Measurements from ENCODE around the gene MAVS.

Gene MAVS

DNA sequence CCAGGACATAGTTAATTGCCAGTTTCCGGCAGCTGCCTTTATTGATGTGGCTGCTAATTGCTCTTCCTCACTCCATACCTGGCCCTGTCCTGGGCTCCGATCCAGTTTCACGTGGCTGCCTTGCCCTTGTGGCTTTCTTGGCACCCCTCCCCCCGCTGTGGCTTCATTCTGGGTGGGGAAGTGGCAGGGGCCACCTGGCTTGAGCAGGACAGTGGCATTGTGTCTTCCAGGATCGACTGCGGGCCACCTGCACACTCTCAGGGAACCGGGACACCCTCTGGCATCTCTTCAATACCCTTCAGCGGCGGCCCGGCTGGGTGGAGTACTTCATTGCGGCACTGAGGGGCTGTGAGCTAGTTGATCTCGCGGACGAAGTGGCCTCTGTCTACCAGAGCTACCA, 10.8 kb downstream of the MAVS start:
- no peak overlapping the region for H3K27ac ChIP-seq (ENCODE audit: low read length)
- no peak overlapping the region for H2AFZ ChIP-seq (ENCODE audit: low read depth, low read length)
- TF ChIP-seq, protein P1, sequence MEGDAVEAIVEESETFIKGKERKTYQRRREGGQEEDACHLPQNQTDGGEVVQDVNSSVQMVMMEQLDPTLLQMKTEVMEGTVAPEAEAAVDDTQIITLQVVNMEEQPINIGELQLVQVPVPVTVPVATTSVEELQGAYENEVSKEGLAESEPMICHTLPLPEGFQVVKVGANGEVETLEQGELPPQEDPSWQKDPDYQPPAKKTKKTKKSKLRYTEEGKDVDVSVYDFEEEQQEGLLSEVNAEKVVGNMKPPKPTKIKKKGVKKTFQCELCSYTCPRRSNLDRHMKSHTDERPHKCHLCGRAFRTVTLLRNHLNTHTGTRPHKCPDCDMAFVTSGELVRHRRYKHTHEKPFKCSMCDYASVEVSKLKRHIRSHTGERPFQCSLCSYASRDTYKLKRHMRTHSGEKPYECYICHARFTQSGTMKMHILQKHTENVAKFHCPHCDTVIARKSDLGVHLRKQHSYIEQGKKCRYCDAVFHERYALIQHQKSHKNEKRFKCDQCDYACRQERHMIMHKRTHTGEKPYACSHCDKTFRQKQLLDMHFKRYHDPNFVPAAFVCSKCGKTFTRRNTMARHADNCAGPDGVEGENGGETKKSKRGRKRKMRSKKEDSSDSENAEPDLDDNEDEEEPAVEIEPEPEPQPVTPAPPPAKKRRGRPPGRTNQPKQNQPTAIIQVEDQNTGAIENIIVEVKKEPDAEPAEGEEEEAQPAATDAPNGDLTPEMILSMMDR (IDR thresholded peaks at IDR 0.05; ENCODE audit: low read depth, low read length), result no peak
- TF ChIP-seq EZH2phosphoT487 (IDR thresholded peaks at IDR 0.05; ENCODE audit: low read depth), result no peak
- H3K9me3 ChIP-seq (ENCODE audit: insufficient read depth, low read length), result no peaks in the 10 kb centered on the region
- H3K9ac ChIP-seq (ENCODE audit: low read length), result no peak overlapping the region
- H4K20me1 ChIP-seq (ENCODE audit: insufficient read depth, low read length), result peaks cover 1% of the 10 kb centered on the region; the same call in 1 of the 2 replicates
- no peaks in the 10 kb centered on the region for H3K4me1 ChIP-seq (ENCODE audit: low read length)
- H3K4me2 ChIP-seq (ENCODE audit: low read length), result no peak overlapping the region
- H3K79me2 ChIP-seq (ENCODE audit: low read length), result peaks cover under 1% of the 10 kb centered on the region; the same call in 1 of the 2 replicates
- H3K4me3 ChIP-seq (ENCODE audit: low read length), result no peak overlapping the region
- no peaks in the 10 kb centered on the region for H3K27me3 ChIP-seq (ENCODE audit: low read depth, low read length)
- H3K36me3 ChIP-seq (replicated peaks; ENCODE audit: low read depth, low read length), result peaks cover 32% of the 10 kb centered on the region

DNA sequence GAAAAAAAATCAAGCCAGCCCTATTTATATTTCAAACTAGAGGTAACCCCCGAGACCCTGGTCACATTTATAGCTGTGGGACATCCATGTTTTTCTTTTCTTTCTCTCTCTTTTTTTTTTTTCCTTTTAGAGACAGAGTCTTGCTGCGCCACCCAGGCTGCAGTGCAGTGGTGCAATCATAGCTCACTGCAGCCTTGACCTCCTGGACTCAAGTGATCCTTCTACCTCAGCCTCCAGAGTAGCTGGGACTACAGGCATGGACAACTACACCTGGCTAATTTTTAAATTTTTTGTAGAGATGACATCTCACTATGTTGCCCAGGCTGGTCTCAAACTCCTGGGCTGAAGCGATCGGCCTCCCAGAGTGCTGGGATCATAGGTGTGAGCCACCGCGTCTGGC, 12.1 kb downstream of the MAVS start:
- Histone ChIP-seq H3K4me2 (ENCODE audit: low read length) (no peak overlapping the region), H2AFZ (ENCODE audit: low read depth, low read length) (no peak overlapping the region), H3K27ac (ENCODE audit: low read length) (no peak overlapping the region), H3K9ac (ENCODE audit: low read length) (no peak overlapping the region), H4K20me1 (ENCODE audit: insufficient read depth, low read length) (no peaks in the 10 kb centered on the region), H3K36me3 (replicated peaks; ENCODE audit: low read depth, low read length) (peaks cover 45% of the 10 kb centered on the region), H3K4me3 (ENCODE audit: low read length) (no peak overlapping the region), H3K27me3 (ENCODE audit: low read depth, low read length) (no peaks in the 10 kb centered on the region), H3K79me2 (ENCODE audit: low read length) (no peaks in the 10 kb centered on the region), H3K9me3 (ENCODE audit: insufficient read depth, low read length) (no peaks in the 10 kb centered on the region), H3K4me1 (ENCODE audit: low read length) (peaks cover 11% of the 10 kb centered on the region)
- TF ChIP-seq, protein P1 (IDR thresholded peaks at IDR 0.05; ENCODE audit: low read depth, low read length), result no peak

DNA sequence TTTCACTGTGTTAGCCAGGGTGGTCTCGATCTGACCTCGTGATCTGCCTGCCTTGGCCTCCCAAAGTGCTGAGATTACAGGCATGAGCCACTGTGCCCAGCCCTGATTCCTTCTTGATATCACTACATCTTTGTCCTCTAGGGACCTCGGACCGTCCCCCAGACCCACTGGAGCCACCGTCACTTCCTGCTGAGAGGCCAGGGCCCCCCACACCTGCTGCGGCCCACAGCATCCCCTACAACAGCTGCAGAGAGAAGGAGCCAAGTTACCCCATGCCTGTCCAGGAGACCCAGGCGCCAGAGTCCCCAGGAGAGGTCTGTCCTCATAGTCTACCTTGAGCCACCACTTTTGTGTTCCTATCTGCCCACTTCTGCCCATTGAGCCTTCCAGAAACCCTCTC, 14.6 kb downstream of the MAVS start:
- Histone ChIP-seq H3K79me2 (ENCODE audit: low read length) (no peaks in the 10 kb centered on the region), H3K27me3 (ENCODE audit: low read depth, low read length) (no peaks in the 10 kb centered on the region), H3K9me3 (ENCODE audit: insufficient read depth, low read length) (no peaks in the 10 kb centered on the region), H3K36me3 (replicated peaks; ENCODE audit: low read depth, low read length) (peaks cover 60% of the 10 kb centered on the region), H4K20me1 (ENCODE audit: insufficient read depth, low read length) (no peaks in the 10 kb centered on the region), H3K4me3 (ENCODE audit: low read length) (no peak overlapping the region), H3K27ac (ENCODE audit: low read length) (no peak overlapping the region), H2AFZ (ENCODE audit: low read depth, low read length) (no peak overlapping the region), H3K9ac (ENCODE audit: low read length) (no peak overlapping the region), H3K4me2 (ENCODE audit: low read length) (no peak overlapping the region), H3K4me1 (ENCODE audit: low read length) (peaks cover 11% of the 10 kb centered on the region)
- TF ChIP-seq, protein P1 (IDR thresholded peaks at IDR 0.05; ENCODE audit: low read depth, low read length), result no peak
- no peak for TF ChIP-seq EZH2phosphoT487 (IDR thresholded peaks at IDR 0.05; ENCODE audit: low read depth)

DNA sequence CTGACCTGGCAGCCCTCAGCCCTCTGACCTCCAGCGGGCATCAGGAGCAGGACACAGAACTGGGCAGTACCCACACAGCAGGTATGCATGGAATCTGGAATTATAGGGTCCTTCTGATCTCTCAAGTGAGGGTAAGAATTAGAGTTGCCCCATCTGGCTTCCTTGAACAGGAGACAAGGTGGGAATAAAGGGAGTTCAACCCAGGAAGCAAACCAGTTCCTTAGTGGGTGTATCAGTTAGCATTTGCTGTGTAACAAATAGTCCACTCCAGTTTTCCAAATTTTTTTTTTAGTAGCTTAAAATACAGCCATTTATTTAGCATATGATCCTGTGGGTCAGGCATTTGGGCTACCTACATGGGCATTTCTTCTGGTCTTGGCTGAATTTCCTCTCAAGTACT, 15.7 kb downstream of the MAVS start:
- no peak overlapping the region for H3K9ac ChIP-seq (ENCODE audit: low read length)
- peaks cover 64% of the 10 kb centered on the region for H3K36me3 ChIP-seq (replicated peaks; ENCODE audit: low read depth, low read length)
- no peak overlapping the region for H3K4me2 ChIP-seq (ENCODE audit: low read length)
- no peaks in the 10 kb centered on the region for H3K79me2 ChIP-seq (ENCODE audit: low read length)
- TF ChIP-seq EZH2phosphoT487 (IDR thresholded peaks at IDR 0.05; ENCODE audit: low read depth), result no peak
- TF ChIP-seq, protein P1 (IDR thresholded peaks at IDR 0.05; ENCODE audit: low read depth, low read length), result no peak
- no peak overlapping the region for H3K27ac ChIP-seq (ENCODE audit: low read length)
- no peak overlapping the region for H3K4me3 ChIP-seq (ENCODE audit: low read length)
- H3K4me1 ChIP-seq (ENCODE audit: low read length), result peaks cover 11% of the 10 kb centered on the region
- no peak overlapping the region for H2AFZ ChIP-seq (ENCODE audit: low read depth, low read length)
- no peaks in the 10 kb centered on the region for H4K20me1 ChIP-seq (ENCODE audit: insufficient read depth, low read length)
- H3K9me3 ChIP-seq (ENCODE audit: insufficient read depth, low read length), result no peaks in the 10 kb centered on the region
- H3K27me3 ChIP-seq (ENCODE audit: low read depth, low read length), result no peaks in the 10 kb centered on the region

All from OCI-LY3 (cell line).